GM18502 (cell line): Measurements from ENCODE around the gene PET117.
"Not testable (repeated sequence)": the region's sequence is repeated elsewhere in the genome, so short reads cannot be mapped to it uniquely, and the experiment has no call there.

Experiments used
- ATAC-seq: cut with Tn5 transposase; IDR thresholded peaks from one replicate; pipeline ENCODE4 v1.9.1; 2021; ENCODE audit warnings: mild to moderate bottlenecking; ENCODE audit not compliant: unreplicated experiment, poor library complexity

Gene PET117, protein sequence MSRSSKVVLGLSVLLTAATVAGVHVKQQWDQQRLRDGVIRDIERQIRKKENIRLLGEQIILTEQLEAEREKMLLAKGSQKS

DNA sequence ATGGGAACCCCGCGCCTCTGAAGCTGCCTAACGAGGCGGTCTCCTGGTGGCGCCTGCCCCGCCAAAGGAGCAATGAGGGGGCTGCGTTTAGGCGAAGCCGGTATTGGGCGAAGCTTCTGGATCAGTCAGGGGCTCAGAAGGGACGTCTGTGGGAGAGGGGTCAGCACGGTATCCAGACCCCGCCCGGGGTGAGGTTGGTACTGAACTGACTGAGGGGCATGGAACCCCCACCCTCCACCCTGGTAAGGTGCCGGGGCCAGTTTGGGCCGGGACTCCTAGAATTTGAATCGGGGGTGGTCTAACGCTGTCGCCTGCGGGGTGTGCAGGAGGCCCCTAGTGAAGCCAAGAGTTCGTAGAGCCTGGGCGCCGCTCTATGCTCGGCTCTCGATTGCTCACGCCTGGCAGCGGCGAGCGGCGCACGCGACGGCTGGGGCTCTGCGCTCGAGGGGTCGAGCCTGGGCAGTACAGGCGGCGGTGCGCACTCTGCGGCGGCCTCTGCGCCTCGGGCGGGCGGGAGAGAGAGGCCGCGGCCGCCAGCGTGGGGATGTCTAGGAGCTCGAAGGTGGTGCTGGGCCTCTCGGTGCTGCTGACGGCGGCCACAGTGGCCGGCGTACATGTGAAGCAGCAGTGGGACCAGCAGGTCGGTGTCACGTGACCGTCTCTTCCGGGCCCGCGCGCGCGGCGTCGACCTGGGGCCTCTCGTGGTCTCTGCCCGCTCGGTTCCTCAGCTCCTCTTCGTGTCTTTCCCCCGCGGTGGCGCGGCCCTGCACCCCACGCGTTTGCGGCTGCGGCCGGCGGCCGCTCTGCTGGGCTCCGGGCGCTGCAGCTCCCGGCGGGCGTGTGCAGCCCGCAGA is at the start of gene PET117, which contains the start of gene KAT14:
Gene PET117, plus strand, starts transcription at position 452 of the 854 bp plus-strand sequence. Its CDS starts 93 bp downstream, at position 545.
Gene KAT14, plus strand, starts transcription at position 452 of the 854 bp plus-strand sequence. CDS start 4,798 bp downstream, outside the sequence.
- ATAC-seq, result peak; percentile 89

DNA sequence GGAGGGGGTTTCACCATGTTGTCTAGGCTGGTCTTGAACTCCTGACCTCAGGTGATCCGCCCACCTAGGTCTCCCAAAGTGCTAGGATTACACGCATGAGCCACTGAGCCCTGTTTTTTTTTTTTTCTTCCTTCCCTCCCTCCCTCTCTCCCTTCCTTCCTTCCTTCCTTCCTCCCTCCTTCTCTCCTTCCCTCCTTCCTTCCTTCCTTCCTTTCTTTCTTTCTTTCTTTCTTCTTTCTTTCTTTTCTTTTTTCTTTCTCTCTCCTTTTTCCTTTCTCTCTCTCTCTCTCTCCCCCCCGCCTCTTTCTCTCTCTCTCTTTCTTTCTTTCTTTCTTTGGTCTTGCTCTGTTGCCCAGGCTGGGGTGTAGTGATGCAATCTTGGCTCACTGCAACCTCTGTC is 49.4 kb upstream of the PET117 start:
- not testable (repeated sequence) for ATAC-seq

DNA sequence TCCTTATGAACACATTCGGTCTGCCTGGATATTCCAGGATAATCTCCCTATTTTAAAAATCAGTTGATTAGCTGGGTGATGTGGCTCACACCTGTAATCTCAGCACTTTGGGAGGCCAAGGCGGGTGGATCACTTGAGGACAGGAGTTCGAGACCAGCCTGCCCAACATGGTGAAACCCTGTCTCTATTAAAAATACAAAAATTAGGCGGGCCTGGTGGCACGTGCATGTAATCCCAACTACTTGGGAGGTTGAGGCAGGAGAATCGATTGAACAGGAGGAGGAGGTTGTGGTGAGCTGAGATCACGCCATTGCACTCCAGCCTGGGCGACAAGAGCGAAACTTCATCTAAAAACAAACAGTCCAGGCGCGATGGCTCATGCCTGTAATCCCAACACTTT is 48.8 kb upstream of the PET117 start:
- ATAC-seq, result not testable (repeated sequence)

DNA sequence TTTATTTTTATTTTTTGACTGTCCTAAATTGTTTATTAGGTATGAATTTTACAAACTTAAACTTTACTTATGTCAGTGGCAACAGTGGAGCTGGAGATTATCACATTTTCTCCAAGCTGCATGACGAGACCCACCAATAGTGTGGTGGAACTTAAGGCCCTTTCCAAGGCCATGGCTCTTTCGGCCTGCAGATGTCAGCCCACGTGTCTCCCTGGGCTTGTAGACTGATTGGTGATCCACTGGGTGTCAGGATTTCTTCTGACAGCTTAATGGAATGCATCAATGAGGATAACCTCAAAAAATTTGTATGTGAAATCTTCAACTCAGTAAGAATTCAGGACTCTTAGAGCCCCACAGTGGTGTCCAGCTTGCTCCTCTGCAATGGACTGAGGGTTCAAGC is 47.6 kb upstream of the PET117 start:
- ATAC-seq, result no peak

DNA sequence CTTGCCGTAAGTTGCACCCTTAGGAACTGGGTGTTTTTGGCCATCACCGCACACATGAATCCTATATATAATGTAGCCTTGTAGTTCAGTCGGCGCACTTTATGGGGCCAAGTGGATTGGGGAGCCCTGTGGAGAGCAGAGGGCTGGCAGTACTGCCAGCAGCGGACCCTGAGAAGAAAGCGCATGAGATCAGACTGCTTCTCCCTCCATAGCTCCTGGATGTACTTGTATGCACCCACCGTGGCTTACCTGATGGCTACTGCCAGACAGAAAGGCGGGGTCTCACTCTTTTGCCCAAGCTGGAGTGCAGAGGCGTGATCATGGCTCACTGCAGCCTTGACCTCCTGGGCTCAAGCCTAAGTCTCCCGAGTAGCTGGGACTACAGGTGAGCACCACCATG is 47.2 kb upstream of the PET117 start:
- no peak for ATAC-seq

DNA sequence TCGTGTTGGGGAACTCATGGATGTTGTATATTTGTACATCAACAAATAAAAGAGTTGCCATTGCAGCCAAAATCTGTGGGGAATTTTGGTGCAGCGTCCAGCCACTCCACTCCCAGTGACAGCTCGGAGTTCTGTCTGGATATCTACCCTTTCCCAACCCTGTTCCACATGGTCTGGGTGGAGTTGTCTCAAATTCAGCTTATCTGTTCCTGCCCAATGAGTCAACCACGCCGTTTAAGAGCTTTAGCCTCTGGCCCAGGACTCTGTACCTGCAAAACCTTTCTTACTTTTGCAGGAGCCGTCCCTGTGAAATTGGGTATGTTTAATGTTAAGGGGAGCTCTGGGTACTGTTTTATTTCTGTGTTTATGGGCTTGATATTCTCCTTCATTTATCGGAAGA is 46.0 kb upstream of the PET117 start:
- ATAC-seq, result no peak

DNA sequence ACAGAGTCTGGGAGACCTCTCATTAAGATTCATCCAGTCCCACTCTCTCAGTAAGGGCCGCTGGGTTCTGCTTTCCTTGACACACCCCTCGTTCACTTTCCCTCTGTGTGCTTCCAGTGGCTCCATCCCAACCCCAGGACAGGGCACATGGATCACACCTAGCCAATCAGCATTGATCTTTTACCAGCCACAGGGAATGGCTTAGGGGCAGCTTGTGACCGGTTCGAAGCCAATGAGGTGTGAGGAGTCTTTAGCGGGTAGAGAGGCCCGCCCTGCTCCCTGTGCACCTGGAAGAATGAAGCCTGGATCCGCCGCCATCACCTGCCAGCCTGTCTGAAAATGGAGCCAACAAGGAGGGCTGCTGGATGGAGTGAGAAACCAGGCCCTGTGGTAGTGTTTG is 44.8 kb upstream of the PET117 start:
- no peak for ATAC-seq

DNA sequence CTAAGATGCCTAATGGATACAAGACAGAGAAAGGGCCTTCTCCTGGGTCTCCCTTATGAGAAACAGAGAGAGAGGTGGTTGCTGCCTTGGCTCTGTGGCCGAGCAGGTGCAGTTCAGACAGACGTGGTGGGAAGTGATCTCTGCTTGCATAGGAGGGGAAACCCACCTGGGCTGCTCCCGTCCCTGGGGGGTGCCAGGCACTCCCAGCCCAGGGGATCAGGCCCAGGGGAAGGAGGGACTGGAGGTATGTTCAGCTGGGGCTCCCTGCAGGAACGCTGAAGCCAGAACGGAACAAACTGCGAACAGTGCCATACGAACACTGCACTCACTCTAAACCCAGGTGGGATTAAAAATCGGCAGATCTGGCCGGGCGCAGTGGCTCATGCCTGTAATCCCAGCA is 44.3 kb upstream of the PET117 start:
- ATAC-seq, result no peak

DNA sequence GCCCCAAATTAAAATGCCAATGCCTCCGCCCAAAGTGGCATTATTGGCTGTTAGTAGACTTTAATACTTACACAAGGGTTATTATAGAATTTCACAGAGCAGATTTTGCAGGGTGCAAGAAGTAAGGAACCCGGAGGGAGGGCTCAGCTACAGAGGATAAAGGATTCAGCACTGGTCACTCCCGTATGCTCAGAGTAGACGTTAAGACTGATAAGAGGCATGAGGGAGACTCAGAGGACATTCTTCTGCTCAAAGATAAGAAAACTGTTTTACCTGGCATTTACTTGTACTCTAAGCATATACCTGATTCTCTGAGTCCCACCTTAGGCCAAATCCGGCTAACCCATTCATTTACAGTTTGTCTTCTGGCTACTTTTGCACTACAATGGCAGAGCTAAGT is 43.5 kb upstream of the PET117 start:
- no peak for ATAC-seq

DNA sequence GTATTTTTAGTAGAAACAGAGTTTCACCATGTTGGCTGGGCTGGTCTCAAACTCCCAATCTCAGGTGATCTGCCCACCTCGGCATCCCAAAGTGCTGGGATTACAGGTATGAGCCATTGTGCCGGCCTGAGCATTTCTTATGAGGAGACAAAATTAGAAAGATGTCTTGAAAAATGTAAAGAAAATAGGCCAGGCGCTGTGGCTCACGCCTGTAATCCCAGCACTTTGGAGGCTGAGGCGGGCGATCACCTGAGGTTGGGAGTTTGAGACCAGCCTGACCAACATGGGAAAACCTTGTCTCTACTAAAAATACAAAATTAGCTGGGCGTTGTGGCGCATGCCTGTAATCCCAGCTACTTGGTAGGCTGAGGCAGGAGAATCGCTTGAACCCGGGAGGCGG is 37.1 kb upstream of the PET117 start:
- ATAC-seq, result not testable (repeated sequence)

DNA sequence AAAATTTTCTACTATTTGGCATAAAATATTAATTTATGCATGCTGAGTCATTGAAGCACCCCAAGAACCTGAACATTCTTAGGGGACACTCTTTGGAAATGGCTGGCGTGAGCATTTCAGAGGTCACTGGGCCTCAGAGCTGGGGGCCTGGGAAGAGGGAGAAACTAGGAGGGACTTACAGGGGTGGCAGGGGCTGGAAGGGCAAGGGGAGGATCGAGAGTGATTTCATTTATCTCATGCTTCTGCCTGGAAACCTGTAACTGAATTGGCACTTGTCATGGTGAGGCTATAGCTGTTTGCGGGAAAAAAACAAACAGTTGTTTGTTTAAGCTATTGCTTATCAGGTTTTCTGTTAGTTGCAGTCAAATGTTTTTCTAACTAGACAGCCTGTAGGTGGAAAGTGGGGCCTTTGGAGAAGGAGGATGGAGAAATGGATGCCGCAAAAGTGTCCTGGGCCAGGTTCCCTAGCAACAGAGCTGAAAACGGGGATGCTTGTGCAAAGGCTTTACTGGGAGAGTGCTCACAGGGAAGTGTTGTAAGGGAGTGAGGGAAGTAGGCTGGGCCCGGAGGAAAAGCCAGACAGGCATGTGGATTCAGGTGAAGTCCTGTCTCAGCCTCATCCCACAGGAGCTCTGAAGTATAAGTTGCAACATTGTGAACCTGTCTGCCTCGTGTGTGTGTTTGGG is 36.4 kb upstream of the PET117 start:
- no peak for ATAC-seq

DNA sequence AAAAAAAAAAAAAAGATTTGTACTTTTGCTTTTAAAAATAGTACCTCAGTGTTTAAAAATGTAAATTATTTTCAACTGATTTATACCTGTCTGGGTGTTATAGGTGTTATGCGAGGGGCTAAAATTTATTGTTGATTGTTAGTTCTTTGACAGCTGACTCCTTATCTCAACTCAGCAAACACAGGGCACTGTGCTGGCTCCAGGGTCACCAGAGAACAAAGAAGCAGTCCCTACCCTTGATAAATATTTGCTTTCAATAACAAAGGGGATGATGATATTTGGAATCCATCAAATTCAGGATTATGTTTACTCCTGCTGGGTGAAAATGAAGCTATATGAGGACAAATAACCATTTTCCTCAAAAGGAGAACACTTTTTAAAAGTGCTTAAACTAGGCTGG is 34.2 kb upstream of the PET117 start:
- no peak for ATAC-seq

DNA sequence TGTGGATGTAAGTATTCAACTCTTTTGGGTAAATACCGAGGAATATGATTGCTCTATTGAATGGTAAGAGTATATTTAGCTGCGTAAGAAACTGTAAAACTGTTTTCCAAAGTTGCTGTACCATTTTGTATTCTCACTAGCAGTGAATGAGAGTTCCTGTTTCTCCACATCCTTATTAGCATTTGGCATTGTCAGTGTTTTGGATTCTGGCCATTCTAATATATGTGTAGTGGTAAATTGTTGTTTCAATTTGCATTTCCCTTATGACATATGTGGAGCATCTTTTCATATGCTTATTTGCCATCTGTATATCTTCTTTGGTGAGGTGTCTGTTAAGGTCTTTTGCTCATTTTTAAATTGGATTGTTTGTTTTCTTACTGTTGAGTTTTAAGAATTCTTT is 29.3 kb upstream of the PET117 start:
- no peak for ATAC-seq

DNA sequence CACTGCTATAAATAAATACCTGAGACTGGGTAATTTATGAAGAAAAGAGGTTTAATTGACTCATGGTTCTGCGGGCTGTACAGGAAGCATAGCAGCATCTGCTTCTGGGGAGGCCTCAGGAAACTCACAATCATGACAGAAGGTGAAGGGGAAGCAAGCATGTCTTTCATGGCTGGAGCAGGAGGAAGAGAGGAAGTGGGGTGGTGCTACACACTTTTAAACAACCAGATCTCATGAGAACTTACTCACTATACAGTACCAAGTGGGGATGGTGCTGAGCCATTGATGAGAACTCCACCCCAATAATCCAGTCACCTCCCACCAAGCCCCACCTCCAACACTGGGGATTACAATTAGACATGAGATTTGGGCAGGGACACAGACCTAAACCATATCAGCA is 9.1 kb upstream of the PET117 start:
- not testable (repeated sequence) for ATAC-seq

DNA sequence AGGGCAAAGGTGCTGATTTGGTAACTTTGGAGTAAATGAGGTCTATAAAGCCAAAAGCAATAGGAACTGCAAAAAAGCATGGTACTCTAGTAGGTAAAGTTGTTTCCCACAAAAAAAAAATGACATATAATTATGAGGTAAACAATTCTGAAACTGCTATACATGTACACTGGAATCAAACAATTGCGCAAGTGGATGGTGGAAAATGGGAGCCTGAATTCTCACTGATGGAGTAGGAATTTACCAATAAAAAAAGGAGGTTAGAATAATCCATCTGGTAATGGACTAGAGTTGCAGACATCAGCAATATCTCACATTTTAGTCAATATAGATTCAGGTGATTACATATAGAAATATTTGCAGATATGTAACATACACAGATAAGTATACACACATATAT is 5.0 kb upstream of the PET117 start:
- ATAC-seq, result no peak

DNA sequence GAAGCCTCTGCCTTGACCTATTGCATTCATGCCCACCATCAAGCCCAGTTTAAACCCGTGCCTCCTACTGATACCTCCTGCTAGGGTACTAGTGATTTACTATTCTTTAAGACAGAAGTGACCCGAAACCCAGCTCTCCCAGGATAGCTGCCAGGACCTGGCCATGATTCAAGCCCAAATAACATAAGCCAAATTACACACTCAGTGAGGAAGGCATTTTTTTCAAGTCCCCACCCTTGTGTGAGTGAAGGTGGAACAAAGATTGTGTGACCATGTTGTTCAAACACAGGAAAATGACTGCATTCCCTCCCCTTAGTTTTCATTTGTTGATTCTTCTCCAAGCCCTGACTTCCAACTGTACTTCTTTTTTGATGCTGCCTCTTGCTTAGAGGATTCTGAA is 3.7 kb upstream of the PET117 start:
- no peak for ATAC-seq

DNA sequence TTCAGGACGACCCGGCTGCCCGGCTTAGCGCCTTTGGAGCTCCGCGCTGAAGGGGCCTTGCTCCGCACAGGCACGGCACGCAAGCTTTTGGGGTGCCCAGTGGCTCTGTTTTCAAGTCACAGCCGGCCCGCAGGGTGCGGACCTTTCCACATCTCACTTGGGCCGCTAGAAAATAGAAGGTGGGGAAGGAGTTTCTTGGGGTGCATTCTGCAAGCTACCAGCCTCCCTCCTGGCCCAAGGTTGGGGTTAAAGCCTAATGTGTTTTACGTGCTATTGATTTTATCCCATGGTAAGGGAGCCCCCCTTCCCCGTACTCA is 561 bp downstream of the PET117 start:
- ATAC-seq, result peak; percentile 42

DNA sequence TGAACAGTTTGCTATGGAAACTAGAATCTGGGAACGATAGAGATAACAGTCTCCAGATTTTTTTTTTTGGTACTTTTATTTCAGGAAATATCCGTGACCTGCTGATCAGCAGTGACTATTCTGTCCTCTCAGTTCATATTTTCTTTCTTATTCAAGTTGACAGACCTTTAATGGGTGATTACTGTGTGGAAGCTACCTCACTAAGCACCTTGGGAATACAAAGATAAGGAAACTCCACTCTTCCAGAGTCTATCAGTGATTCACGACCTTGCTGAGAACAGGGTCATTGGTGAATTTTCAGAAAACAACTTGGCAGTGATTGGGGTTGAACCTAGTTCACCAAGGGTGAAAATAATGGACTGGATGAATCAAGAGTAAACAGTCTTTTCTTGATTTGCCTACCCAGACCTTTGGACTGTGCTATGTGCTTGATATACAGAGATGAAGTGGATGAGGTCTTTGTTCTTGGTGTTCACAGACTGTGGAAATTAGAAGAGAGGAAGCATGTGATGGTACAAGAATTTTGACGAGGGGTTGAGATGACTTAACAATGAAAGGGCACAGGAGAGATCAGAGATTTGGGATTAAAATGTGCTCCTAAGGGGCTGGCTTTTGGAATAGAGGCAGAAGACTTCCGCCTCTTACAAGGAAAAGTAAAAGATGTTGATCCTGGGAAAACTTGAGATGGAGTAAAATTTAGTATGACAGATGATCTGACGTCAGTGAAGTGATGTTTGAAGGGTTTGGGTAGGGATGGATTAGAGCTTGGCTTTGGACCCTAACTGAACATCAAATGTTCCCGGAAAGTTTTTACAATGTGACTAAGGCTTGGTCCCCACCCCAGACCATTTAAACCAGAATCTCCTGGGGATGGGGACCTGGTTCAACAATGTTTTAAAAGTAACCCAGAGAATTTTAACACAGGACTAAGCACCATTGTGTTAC is 1.2 kb downstream of the PET117 start:
- no peak for ATAC-seq

DNA sequence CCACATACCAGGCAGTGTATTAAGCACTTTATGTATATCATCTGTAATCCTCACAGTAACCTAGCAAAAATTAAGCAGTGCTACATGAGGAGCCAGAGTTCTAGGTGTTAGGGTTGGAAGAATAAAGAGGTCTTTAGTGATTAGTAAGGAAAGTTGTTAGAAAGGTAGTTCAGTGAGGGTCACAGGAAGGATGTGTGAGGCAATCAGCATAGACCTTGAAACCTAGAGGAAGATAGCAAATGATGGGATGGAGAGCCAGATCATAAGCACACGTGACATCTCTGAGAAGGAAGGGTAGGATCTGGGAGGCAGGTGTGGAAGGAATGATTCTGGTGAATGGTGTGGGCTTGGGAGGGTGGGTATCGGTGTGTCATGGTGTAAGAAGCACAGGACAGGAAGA is 2.2 kb downstream of the PET117 start:
- ATAC-seq, result no peak

DNA sequence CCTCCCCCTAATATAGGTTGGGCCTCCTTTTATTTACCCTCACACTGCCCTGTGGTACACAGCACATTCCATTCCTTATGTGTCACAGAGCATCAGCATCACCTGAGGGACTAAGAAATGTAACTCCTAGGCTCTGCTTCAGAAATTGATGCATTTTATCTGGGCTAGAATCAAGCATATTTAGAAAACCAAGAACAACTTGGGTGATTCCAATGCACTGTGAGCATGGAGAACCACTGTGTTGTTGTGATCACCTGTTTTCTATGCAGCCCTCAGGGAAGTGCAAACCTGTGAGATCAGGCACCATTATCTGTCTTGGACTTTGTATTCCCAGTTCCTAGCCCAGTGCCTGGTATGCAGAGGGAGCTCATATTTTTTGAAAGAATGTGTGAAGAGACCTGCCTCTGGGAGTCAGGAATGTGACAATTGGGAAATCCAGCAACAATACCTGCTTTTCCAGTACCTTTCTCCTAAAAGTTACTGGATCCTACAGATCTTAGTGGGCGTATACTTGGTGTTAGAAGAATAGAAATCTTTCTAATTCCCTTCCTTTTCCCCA is 7.0 kb downstream of the PET117 start:
- no peak for ATAC-seq
